ENCODE data around the gene NCEH1. TPM values are rescaled to one million over a fixed set of nuclear protein-coding genes. Genes with fewer than 3 reads are reported as not detected.

The NCEH1 gene
- total RNA-seq, 1 experiment from 2014 or later, result 4.5 TPM

GRCh38 chr3:172609750-172610149, 101.1 kb downstream of the NCEH1 start:
- POLR2A ChIA-PET, result no interaction called here
- TF ChIP-seq FOXP1 (CRISPR knock-in tag; IDR thresholded peaks at IDR 0.05; ENCODE audit: borderline replicate concordance) (no peak), CBFB (CRISPR knock-in tag; IDR thresholded peaks at IDR 0.05; ENCODE audit: low read depth) (no peak), ESRRA (CRISPR knock-in tag; IDR thresholded peaks at IDR 0.05; ENCODE audit: borderline replicate concordance) (no peak), ZNF281 (CRISPR knock-in tag; IDR thresholded peaks at IDR 0.05) (no peak)
- TF ChIP-seq, protein P1, sequence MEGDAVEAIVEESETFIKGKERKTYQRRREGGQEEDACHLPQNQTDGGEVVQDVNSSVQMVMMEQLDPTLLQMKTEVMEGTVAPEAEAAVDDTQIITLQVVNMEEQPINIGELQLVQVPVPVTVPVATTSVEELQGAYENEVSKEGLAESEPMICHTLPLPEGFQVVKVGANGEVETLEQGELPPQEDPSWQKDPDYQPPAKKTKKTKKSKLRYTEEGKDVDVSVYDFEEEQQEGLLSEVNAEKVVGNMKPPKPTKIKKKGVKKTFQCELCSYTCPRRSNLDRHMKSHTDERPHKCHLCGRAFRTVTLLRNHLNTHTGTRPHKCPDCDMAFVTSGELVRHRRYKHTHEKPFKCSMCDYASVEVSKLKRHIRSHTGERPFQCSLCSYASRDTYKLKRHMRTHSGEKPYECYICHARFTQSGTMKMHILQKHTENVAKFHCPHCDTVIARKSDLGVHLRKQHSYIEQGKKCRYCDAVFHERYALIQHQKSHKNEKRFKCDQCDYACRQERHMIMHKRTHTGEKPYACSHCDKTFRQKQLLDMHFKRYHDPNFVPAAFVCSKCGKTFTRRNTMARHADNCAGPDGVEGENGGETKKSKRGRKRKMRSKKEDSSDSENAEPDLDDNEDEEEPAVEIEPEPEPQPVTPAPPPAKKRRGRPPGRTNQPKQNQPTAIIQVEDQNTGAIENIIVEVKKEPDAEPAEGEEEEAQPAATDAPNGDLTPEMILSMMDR (IDR thresholded peaks at IDR 0.05), result no peak
- TF ChIP-seq, protein P2, sequence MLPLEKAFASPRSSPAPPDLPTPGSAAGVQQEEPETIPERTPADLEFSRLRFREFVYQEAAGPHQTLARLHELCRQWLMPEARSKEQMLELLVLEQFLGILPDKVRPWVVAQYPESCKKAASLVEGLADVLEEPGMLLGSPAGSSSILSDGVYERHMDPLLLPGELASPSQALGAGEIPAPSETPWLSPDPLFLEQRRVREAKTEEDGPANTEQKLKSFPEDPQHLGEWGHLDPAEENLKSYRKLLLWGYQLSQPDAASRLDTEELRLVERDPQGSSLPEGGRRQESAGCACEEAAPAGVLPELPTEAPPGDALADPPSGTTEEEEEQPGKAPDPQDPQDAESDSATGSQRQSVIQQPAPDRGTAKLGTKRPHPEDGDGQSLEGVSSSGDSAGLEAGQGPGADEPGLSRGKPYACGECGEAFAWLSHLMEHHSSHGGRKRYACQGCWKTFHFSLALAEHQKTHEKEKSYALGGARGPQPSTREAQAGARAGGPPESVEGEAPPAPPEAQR (CRISPR knock-in tag; IDR thresholded peaks at IDR 0.05), result no peak
- TF ChIP-seq, protein P3, sequence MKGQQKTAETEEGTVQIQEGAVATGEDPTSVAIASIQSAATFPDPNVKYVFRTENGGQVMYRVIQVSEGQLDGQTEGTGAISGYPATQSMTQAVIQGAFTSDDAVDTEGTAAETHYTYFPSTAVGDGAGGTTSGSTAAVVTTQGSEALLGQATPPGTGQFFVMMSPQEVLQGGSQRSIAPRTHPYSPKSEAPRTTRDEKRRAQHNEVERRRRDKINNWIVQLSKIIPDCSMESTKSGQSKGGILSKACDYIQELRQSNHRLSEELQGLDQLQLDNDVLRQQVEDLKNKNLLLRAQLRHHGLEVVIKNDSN (CRISPR knock-in tag; IDR thresholded peaks at IDR 0.05), result no peak
- CTCF ChIA-PET, result interaction anchor here (1.2 to 1.6 kb wide), 3 partner anchors 15 to 148 kb away, joined by 3 to 4 read pairs (median 4); no protein-coding TSS in a partner anchor
- Mint-ChIP-seq H3K27ac (no peak overlapping the region), H3K9me3 (peaks cover 23% of the 10 kb centered on the region), H3K36me3 (peaks cover 20% of the 10 kb centered on the region), H3K4me3 (no peak overlapping the region), H3K27me3 (ENCODE audit: low read depth) (no peaks in the 10 kb centered on the region; the same call in 1 of the 2 replicates), H3K4me1 (peaks cover 27% of the 10 kb centered on the region)
- DNase-seq (ENCODE audit: low spot score), result no peak
- no peak for ATAC-seq

DNA sequence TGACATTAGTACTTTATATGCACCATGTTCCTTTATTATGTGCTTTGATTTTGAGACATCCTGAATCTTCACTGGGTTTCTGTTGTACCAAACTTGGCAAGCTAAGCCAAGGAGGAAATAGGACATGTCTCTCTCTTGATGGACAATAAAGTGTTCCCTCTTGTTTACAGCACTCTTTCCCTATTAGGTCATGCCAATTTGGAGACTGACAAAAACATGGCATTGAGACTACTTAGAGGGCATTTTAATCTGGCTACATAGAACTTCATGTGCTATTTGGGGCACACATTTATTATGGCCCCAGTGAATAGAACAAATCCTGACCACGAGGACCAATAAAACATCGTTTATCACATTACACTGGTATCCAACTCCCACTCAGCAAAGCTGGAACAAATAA, 102.3 kb downstream of the NCEH1 start:
- no peak overlapping the region for H3K27ac Mint-ChIP-seq
- H3K9me3 Mint-ChIP-seq, result peaks cover 23% of the 10 kb centered on the region
- POLR2A ChIA-PET, result no interaction called here
- peaks cover 27% of the 10 kb centered on the region for H3K4me1 Mint-ChIP-seq
- CTCF ChIA-PET, result interaction anchor here (1.2 to 2.3 kb wide), 5 partner anchors 12 to 147 kb away, joined by 3 to 8 read pairs (median 4); no protein-coding TSS in a partner anchor
- H3K36me3 Mint-ChIP-seq, result peaks cover 20% of the 10 kb centered on the region
- H3K27me3 Mint-ChIP-seq (ENCODE audit: low read depth), result no peaks in the 10 kb centered on the region; the same call in 1 of the 2 replicates
- TF ChIP-seq ZNF232 (CRISPR knock-in tag; IDR thresholded peaks at IDR 0.05), result no peak
- no peak for TF ChIP-seq ZNF138 (CRISPR knock-in tag; conservative IDR thresholded peaks at IDR 0.05)
- TF ChIP-seq, protein P4, sequence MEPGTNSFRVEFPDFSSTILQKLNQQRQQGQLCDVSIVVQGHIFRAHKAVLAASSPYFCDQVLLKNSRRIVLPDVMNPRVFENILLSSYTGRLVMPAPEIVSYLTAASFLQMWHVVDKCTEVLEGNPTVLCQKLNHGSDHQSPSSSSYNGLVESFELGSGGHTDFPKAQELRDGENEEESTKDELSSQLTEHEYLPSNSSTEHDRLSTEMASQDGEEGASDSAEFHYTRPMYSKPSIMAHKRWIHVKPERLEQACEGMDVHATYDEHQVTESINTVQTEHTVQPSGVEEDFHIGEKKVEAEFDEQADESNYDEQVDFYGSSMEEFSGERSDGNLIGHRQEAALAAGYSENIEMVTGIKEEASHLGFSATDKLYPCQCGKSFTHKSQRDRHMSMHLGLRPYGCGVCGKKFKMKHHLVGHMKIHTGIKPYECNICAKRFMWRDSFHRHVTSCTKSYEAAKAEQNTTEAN (CRISPR knock-in tag; IDR thresholded peaks at IDR 0.05), result no peak
- no peak for TF ChIP-seq SMAD4 (CRISPR knock-in tag; IDR thresholded peaks at IDR 0.05)
- no peak for TF ChIP-seq ZNF671 (CRISPR knock-in tag; IDR thresholded peaks at IDR 0.05)
- TF ChIP-seq ZNF121 (CRISPR knock-in tag; IDR thresholded peaks at IDR 0.05), result no peak
- TF ChIP-seq IRF2 (CRISPR knock-in tag; IDR thresholded peaks at IDR 0.05; ENCODE audit: borderline replicate concordance, low read depth), result no peak
- no peak for TF ChIP-seq ZNF219 (CRISPR knock-in tag; IDR thresholded peaks at IDR 0.05; ENCODE audit: borderline replicate concordance)
- no peak for TF ChIP-seq NFATC4 (CRISPR knock-in tag; IDR thresholded peaks at IDR 0.05)
- TF ChIP-seq HMGA2 (CRISPR knock-in tag; IDR thresholded peaks at IDR 0.05), result no peak
- TF ChIP-seq NR2C2 (CRISPR knock-in tag; IDR thresholded peaks at IDR 0.05), result no peak
- no peak for TF ChIP-seq GRHL2 (CRISPR knock-in tag; IDR thresholded peaks at IDR 0.05; ENCODE audit: insufficient replicate concordance, severe bottlenecking)
- DNase-seq (ENCODE audit: low spot score) (no peak), ATAC-seq (no peak)
- H3K4me3 Mint-ChIP-seq, result no peak overlapping the region
